OCI-LY1 (cell line): ENCODE results near the gene IFRD1.
"Not testable (repeated sequence)": the region's sequence is repeated elsewhere in the genome, so short reads cannot be mapped to it uniquely, and the experiment has no call there.

Experiments used
- EZH2 ChIP-seq: fragments of 200-600 bp; sonication (generic), shearing (Covaris generic); IDR thresholded peaks from 2 replicates; pipeline ENCODE4 v1.8.0; 2017; ENCODE audit warnings: borderline replicate concordance, mixed run types, mild to moderate bottlenecking, antibody characterized with exemption, low read length, moderate library complexity, mixed read lengths
- TF ChIP-seq, protein P1 (sequence below): fragments of 200-600 bp; sonication (generic), shearing (Covaris generic); IDR thresholded peaks from 2 replicates; pipeline ENCODE4 v1.5.1; 2017; ENCODE audit warnings: mild to moderate bottlenecking, antibody characterized with exemption, low read length, moderate library complexity, mixed read lengths

- not testable (repeated sequence) for TF ChIP-seq EZH2
- TF ChIP-seq, protein P1, sequence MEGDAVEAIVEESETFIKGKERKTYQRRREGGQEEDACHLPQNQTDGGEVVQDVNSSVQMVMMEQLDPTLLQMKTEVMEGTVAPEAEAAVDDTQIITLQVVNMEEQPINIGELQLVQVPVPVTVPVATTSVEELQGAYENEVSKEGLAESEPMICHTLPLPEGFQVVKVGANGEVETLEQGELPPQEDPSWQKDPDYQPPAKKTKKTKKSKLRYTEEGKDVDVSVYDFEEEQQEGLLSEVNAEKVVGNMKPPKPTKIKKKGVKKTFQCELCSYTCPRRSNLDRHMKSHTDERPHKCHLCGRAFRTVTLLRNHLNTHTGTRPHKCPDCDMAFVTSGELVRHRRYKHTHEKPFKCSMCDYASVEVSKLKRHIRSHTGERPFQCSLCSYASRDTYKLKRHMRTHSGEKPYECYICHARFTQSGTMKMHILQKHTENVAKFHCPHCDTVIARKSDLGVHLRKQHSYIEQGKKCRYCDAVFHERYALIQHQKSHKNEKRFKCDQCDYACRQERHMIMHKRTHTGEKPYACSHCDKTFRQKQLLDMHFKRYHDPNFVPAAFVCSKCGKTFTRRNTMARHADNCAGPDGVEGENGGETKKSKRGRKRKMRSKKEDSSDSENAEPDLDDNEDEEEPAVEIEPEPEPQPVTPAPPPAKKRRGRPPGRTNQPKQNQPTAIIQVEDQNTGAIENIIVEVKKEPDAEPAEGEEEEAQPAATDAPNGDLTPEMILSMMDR, result not testable (repeated sequence)
These were observed 66.2 kb downstream of the IFRD1 start for GRCh38 chr7:112516418-112516817.
